Gastroesophageal sphincter (tissue), 4 donors: ENCODE measurements around the gene KRCC1. TPM values are rescaled to one million over a fixed set of nuclear protein-coding genes. Genes with fewer than 3 reads are reported as not detected.
"Not testable (repeated sequence)": the region's sequence is repeated elsewhere in the genome, so short reads cannot be mapped to it uniquely, and the experiment has no call there.

ENCODE experiments used
- ATAC-seq: fragments of 150-250 bp; one replicate; pipeline ENCODE4 v1.9.1; 2016; ENCODE audit warnings: mild to moderate bottlenecking, moderate library complexity
- H3K27ac ChIP-seq, 4 donors: fragments of 200-600 bp; sonication (generic) in 3 of 4; 1 replicate in 3 of 4; 2 replicates in 1 of 4; pipeline ENCODE4 v1.5.1; 2016 to 2019
- H3K27me3 ChIP-seq: fragments of 200-600 bp; sonication (generic); one replicate; pipeline ENCODE4 v1.5.1; 2019
- H3K36me3 ChIP-seq, 2 donors: fragments of 200-600 bp; sonication (generic); one replicate each; pipeline ENCODE4 v1.5.1; 2019; ENCODE audit warnings: control low read depth in 1 of 2
- H3K4me1 ChIP-seq, 3 donors: fragments of 200-600 bp; sonication (generic); 1 replicate in 2 of 3; 2 replicates in 1 of 3; pipeline ENCODE4 v1.5.1; 2016 to 2019; ENCODE audit warnings: control low read depth in 2 of 3
- H3K4me3 ChIP-seq, 2 donors: fragments of 200-600 bp; sonication (generic); one replicate each; pipeline ENCODE4 v1.5.1; 2019; ENCODE audit warnings: mild to moderate bottlenecking in 1 of 2, moderate library complexity in 1 of 2
- H3K9me3 ChIP-seq, 3 donors: fragments of 200-600 bp; sonication (generic); one replicate each; pipeline ENCODE4 v1.5.1; 2017 to 2019; ENCODE audit warnings: control low read depth in 2 of 3
- CTCF ChIP-seq, 4 experiments: fragments of 200-600 bp in 2 of 4; fragments of 450-650 bp in 2 of 4; sonication (generic) in 1 of 4; IDR thresholded peaks; one replicate each; pipeline ENCODE4 v1.5.1; 2017 to 2019; ENCODE audit warnings: antibody characterized with exemption in 4 of 4, mild to moderate bottlenecking in 2 of 4, moderate library complexity in 2 of 4
- EP300 ChIP-seq: sonication (generic); formaldehyde crosslinking; IDR thresholded peaks from one replicate; pipeline ENCODE4 v1.6.1; 2017; ENCODE audit warnings: antibody characterized with exemption, mild to moderate bottlenecking
- POLR2A ChIP-seq, 2 donors: fragments of 450-650 bp; IDR thresholded peaks; one replicate each; pipeline ENCODE4 v1.6.1; 2017; ENCODE audit warnings: antibody characterized with exemption in 2 of 2, mild to moderate bottlenecking in 2 of 2, moderate library complexity in 1 of 2
- POLR2AphosphoS5 ChIP-seq: sonication (generic); formaldehyde crosslinking; IDR thresholded peaks from one replicate; pipeline ENCODE4 v1.6.1; 2017; ENCODE audit warnings: antibody characterized with exemption
- WGBS, 2 donors: methylation state at CpG; one replicate each; pipeline ENCODE4 v1.1.5; 2018; ENCODE audit warnings: low coverage in 1 of 2; 5-methylcytosine and 5-hydroxymethylcytosine counted together
- total RNA-seq, 4 donors: library from RNA; depleted of rRNA; stranded (reverse); fragments of >200 nt; gene quantifications; one replicate each; pipeline ENCODE4 v1.1.0, GENCODE V29; 2016

KRCC1 gene
- total RNA-seq, 4 donors from 2014 or later = 28.3 to 45.3 (median 32.9) TPM

GRCh38 chr2:88018909-88019308, 36.7 kb downstream of the KRCC1 start:
- WGBS, 2 donors = no CpG with 5 or more reads among the region's 6 CpGs
- no peak overlapping the region for H3K27ac ChIP-seq
- no peaks in the 10 kb centered on the region for H3K9me3 ChIP-seq
- no peak for ATAC-seq
- H3K4me3 ChIP-seq = no peak overlapping the region
- no peaks in the 10 kb centered on the region for H3K36me3 ChIP-seq
- no peak for TF ChIP-seq POLR2A (IDR thresholded peaks at IDR 0.05)
- H3K27me3 ChIP-seq = no peaks in the 10 kb centered on the region
- peaks cover 0 to 10% (median 0%) of the 10 kb centered on the region in 3 donors for H3K4me1 ChIP-seq

- not testable (repeated sequence) for H3K27me3 ChIP-seq, H3K4me3 ChIP-seq, H3K36me3 ChIP-seq, ATAC-seq, H3K9me3 ChIP-seq, H3K27ac ChIP-seq
- H3K4me1 ChIP-seq = peaks cover 0 to 10% (median 0%) of the 10 kb centered on the region in 3 donors
- WGBS, 2 donors = 83 to 87% methylated on average over 4 to 11 of the region's 11 CpGs
Measured at GRCh38 chr2:88018077-88018805, 37.3 kb downstream of the KRCC1 start.

- Histone ChIP-seq H3K4me3 (peak overlapping the region in 1 of 2 donors; percentile 64), H3K4me1 (peaks cover 0 to 10% (median 0%) of the 10 kb centered on the region in 3 donors)
- ATAC-seq, H3K9me3 ChIP-seq, H3K27me3 ChIP-seq, H3K27ac ChIP-seq, H3K36me3 ChIP-seq: not testable (repeated sequence)
- WGBS, 2 donors = no CpG with 5 or more reads among the region's 2 CpGs
Measured at GRCh38 chr2:88017780-88018038, 37.9 kb downstream of the KRCC1 start.

GRCh38 chr2:88016960-88017779, 38.4 kb downstream of the KRCC1 start:
- WGBS, 2 donors = 21 to 28% methylated on average over 12 to 33 of the region's 46 CpGs
- Histone ChIP-seq H3K9me3 (no peaks in the 10 kb centered on the region), H3K4me1 (peaks cover 0 to 10% (median 0%) of the 10 kb centered on the region in 3 donors), H3K4me3 (peak overlapping the region; percentile 58 to 64), H3K27ac (peak overlapping the region in 3 of 4 donors; percentile 34 to 69 (median 46)), H3K27me3 (no peaks in the 10 kb centered on the region), H3K36me3 (no peaks in the 10 kb centered on the region)
- no peak for TF ChIP-seq POLR2A (IDR thresholded peaks at IDR 0.05)
- TF ChIP-seq POLR2AphosphoS5 = no peak
- no peak for TF ChIP-seq CTCF (IDR thresholded peaks at IDR 0.05)
- TF ChIP-seq EP300 = no peak
- peak; percentile 65 for ATAC-seq

- H3K9me3 ChIP-seq = no peaks in the 10 kb centered on the region
- no peaks in the 10 kb centered on the region for H3K27me3 ChIP-seq
- peak within 1 kb of the TSS in 3 of 4 donors; percentile 34 to 69 (median 46) for H3K27ac ChIP-seq
- 15 to 40% methylated on average over 11 to 33 of the region's 34 CpGs for WGBS, 2 donors
- no peaks in the 10 kb centered on the region for H3K36me3 ChIP-seq
- peak; percentile 95 for ATAC-seq
- TF ChIP-seq EP300 (no peak), POLR2A (IDR thresholded peaks at IDR 0.05) (peak; percentile 31 to 56), POLR2AphosphoS5 (peak; percentile 88), CTCF (IDR thresholded peaks at IDR 0.05) (no peak)
- peaks cover 0 to 10% (median 0%) of the 10 kb centered on the region in 3 donors for H3K4me1 ChIP-seq
- H3K4me3 ChIP-seq = peak within 1 kb of the TSS; percentile 58 to 64
Measured at GRCh38 chr2:88016086-88016959, 39.3 kb downstream of the KRCC1 start, which contains the start of gene RNU2-63P. TSS of gene RNU2-63P (minus strand) at chr2:88016547.

- no peaks in the 10 kb centered on the region for H3K27me3 ChIP-seq
- no peak overlapping the region for H3K27ac ChIP-seq
Measured at GRCh38 chr2:88011011-88011410, 44.6 kb downstream of the KRCC1 start.

More at GRCh38 chr2:88011011-88011410, 44.6 kb downstream of the KRCC1 start:
- 20 to 23% methylated on average over 1 of the region's 1 CpG for WGBS, 2 donors
- H3K36me3 ChIP-seq = no peaks in the 10 kb centered on the region
- H3K4me3 ChIP-seq = no peak overlapping the region
- no peak for ATAC-seq
- no peaks in the 10 kb centered on the region for H3K4me1 ChIP-seq
- H3K9me3 ChIP-seq = no peaks in the 10 kb centered on the region
- no peak for TF ChIP-seq CTCF (IDR thresholded peaks at IDR 0.05)
- TF ChIP-seq EP300 = no peak
- TF ChIP-seq POLR2A (IDR thresholded peaks at IDR 0.05) = no peak
- TF ChIP-seq POLR2AphosphoS5 = no peak
